ENCODE results near the gene BDH1. TPM values are rescaled to one million over a fixed set of nuclear protein-coding genes. Genes with fewer than 3 reads are reported as not detected.

Gene BDH1
- polyA plus RNA-seq, 10 donors: 2.1 to 7.2 (median 3.5) TPM

DNA sequence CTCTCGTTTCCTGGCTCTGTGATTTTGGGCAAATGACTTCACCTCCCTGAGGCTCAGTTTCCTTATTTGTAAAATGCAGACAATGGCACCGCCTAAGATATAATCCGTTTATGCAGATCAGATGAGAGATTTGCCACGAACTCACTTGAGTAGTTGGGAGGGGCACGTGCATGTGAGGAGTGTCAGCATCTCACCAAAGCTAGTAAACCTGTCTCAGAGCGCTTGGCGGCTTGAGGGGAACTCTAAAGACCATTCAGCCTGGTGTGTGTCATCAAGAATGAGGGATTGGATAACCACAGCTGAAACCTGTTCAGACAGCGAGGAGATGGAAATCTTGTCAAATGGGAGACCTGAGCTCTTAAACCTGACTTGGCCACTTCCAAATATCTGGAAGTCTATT is 48.7 kb downstream of the BDH1 start:
- DNase-seq: no peak

GRCh38 chr3:197505796-197506548 is 49.8 kb downstream of the BDH1 start:
- peak in 1 of 3 donors; percentile 56 for DNase-seq

- peak in 1 of 3 donors; percentile 55 for DNase-seq
These were observed 51.1 kb downstream of the BDH1 start for GRCh38 chr3:197504641-197505121.

- no peak for DNase-seq
These were observed 51.5 kb downstream of the BDH1 start for GRCh38 chr3:197504229-197504628.

DNA sequence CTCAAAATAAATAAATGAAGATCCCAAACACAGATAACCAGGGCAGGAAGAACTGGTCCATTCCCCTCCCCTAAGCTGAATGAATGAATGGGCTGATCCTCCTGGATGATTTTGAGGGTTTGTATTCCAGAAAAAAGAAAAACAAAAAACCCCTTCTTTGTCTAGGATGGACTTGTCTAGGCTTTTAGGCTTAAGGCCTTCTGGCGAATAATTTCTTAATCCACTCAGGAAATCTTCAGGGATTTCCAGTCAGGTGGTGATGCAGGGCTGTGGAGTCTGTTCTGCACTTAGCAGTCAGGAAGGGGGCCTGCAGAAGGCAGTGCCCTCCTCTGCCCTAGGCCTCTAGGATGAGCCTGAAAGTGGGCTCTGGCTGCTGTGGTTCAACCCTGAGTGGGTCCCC is 52.1 kb downstream of the BDH1 start:
- peak in 1 of 3 donors; percentile 39 for DNase-seq

GRCh38 chr3:197501879-197502620 is 53.7 kb downstream of the BDH1 start:
- no peak for DNase-seq

GRCh38 chr3:197501496-197501878 is 54.3 kb downstream of the BDH1 start:
- no peak for DNase-seq

GRCh38 chr3:197500812-197501211 is 55.0 kb downstream of the BDH1 start:
- no peak for DNase-seq

DNA sequence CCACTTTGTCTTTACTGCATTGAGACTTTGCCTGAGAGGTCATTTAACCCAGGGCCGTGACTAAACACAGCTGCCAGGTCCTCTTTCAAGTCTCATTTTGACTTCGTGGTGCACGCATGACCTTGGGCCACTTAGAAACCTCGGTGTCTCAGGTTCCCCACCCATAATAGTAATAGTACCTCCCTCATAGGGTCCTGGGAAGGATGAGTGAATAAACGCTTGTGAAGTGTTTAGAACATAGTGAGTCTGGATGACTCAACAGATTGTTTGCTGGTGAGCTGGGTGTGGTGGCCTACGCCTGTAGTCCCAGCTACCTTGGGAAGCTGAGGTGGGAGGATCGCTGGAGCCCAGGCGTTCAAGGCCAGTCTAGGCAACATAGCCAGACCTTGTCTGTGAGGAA is 56.3 kb downstream of the BDH1 start:
- DNase-seq: no peak

DNA sequence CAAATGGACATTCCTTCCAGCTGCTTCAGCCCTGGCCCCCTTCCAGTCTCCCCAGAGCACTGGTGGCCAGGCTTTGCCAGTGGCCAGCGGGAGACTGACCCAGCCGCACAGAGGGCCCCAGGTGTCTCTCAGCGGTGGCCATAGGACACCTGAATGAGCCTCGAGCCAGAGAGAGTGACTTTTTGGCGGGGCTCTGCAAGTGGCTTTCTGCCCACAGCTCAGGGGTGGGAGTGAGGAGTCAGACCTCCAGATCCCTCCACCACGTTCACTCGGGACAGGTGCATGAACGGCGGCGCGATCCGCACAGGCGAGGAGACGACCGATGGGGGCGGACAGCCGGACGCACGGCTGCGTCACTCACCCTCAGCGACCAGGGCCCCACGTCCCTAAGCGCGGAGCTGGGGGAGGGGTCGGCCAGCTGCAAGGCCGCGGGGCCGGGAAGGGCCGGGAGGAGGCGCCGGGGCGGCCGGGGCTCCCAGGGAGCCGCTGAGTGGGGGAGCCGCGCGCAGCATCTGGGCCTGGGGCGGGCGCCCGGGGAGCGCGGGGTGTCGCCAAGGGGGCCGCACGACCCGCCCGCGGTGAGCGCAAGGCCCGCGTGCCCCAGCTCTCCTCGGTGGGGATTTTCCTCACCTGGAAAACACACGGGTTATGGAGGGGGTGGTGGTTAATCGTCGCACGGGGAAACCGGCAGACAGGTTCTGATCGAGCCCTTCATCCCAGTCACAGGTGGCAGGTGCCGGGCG is 57.1 kb downstream of the BDH1 start:
- DNase-seq: no peak

- no peak for DNase-seq
These were observed 59.0 kb downstream of the BDH1 start for GRCh38 chr3:197496746-197497125.

GRCh38 chr3:197495999-197496745 is 59.6 kb downstream of the BDH1 start:
- peak in 1 of 3 donors; percentile 2 for DNase-seq

GRCh38 chr3:197495499-197495898 is 60.3 kb downstream of the BDH1 start:
- peak in 1 of 3 donors; percentile 1 for DNase-seq

DNA sequence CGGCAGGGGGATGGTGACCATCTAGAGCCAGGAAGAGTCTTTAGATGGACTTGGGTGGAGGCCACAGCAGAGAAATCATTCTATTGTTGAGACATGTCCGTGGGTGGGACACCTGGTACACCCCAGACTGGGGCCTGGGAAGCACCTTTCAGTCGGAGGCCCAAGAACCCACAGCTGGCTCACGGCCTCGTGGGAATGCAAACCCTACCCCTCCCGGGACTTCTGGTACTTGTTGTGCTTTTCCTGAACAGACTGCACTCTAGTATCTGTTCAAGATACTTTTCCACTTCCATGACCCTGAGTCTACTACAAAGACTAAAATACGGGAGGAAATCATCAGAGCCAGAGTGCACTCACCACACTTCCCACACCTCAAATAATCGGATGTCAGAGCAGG is 60.7 kb downstream of the BDH1 start:
- no peak for DNase-seq

DNA sequence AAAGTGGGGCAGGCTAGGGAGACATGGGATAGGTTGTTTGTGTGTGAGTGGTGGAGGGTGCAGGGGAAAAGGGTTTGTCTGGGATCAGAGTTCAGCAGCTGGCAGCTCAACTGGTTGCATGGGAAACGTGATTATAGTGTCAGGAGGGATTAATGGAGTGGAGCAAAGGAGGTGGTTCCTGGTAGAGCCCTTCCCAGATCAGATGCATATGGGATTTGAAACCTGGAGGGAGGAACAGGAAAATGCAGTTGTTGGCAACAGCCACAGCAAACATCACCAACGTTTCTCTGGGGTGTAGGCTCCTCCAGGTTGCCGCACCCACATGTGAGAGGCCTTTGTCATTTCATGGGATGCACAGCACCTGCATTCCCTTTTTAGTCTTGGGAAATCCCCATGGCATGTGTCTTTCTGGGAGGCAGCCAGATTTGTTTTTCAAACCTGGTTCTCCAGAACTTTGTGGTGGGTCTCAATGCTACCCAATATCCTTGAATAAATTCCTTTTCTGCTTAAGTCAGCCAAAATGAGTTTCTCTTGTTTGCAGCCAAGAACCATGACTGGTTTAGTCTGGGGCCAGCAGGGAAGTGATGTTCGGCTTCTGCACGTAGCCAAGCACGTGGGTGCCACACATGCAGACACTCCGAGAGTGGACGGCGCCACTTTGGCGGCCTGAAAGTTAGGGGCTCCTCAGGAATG is 61.3 kb downstream of the BDH1 start:
- no peak for DNase-seq

GRCh38 chr3:197493049-197493448 is 62.7 kb downstream of the BDH1 start:
- peak in 1 of 3 donors; percentile 0 for DNase-seq

DNA sequence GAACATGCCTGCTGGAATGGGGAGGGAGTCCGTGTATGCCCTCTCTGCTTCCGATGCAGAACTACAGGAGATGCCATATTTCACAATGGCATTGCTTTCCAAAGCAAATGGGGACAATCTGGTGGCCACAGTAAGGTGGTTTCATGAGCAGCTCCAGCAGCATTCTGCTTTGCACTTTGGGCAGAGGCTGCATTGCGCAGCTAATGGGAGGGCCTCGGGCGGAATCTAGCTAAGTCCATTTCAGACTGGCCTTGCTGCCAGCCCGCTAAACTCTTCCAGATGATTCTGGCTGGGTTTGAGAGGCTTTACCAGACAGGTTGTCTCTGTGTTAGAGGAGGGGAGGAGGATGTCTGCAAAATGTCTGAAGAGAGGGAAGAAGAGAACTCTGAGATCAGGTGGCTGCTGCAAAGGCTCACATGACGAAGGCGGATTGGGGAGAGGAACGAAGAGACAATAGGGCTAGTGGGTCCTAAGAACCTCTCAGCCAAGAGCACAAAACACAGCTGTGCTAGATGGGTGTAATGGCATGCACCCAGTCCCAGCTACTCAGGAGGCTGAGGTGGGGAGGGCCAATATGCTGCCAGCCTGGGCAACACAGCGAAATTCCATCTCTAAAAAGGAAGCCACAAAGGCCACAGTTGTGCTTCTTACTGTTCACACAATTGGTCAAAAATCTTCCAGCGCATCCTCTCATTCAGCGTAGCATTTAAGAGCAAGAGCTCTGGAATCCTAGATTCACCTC is 63.7 kb downstream of the BDH1 start:
- DNase-seq: no peak

GRCh38 chr3:197491478-197491877 is 64.3 kb downstream of the BDH1 start:
- no peak for DNase-seq

DNA sequence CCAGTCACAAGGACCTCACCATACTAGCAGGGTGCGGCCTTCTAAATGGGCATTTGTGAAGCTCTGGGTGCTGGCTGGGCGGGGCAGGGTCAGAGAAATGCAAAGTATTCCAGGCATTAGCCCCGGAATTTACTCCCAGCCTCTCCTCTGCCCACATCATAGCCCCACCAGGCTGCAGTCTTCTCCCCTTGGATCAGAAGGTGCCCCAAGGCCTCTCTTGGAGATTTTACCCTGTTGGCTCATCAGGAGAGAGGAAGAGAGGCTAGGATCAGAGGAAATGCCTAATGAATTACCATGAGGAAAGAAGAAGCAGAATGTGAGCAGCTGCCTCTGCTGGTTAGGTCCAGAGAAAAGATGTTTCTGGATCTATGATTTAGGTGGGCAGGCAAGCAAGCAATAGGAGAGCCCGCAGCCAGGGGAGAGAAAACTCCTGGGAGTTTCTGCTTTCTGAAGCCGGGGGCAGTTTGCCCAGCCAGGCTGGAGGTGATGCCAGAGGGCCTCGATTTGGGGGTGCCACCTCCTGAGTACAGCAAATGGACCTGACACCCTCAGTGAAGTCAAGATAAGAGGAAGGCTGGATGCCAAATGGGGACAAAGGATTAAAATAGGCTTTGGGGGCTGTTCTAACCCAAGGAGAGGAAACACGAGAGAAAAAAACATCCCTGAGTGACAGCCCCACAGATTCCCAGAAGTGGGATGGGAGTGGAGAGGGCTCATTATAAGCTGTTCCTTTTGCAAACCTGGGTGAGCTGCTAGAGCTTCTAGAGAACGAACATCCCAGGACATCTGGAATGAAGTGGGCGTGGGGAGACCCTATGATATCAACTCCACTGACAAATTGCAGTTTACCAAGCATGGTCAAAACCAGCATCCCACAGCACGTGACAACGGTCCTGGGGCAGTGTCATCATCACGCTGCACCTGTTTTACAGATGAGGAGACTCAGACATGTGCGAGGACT is 65.4 kb downstream of the BDH1 start:
- peak in 1 of 3 donors; percentile 47 for DNase-seq

Data from muscle of back (tissue), 11 donors.